Transverse colon (tissue), 4 donors: ENCODE measurements around the gene KIF5A. TPM values are rescaled to one million over a fixed set of nuclear protein-coding genes. Genes with fewer than 3 reads are reported as not detected.

Source experiments
- DNase-seq: peaks from one replicate; pipeline ENCODE4 v3.0.0-alpha.2; 2019
- H3K27ac ChIP-seq, 4 donors: fragments of 200-600 bp; sonication (generic); 2 replicates each; pipeline ENCODE4 v1.5.1; 2016 to 2018; ENCODE audit warnings: inconsistent platforms in 4 of 4
- H3K27me3 ChIP-seq: fragments of 200-600 bp; sonication (generic); 2 replicates; pipeline ENCODE4 v1.5.1; 2017; ENCODE audit warnings: inconsistent platforms
- H3K36me3 ChIP-seq, 4 donors: fragments of 200-600 bp; sonication (generic); 2 replicates each; pipeline ENCODE4 v1.5.1; 2017 to 2019; ENCODE audit warnings: inconsistent platforms in 4 of 4
- H3K4me1 ChIP-seq, 4 donors: fragments of 200-600 bp; sonication (generic); 2 replicates each; pipeline ENCODE4 v1.5.1; 2017 to 2020; ENCODE audit warnings: inconsistent platforms in 4 of 4
- H3K4me3 ChIP-seq, 4 donors: fragments of 200-600 bp; sonication (generic); 1 replicate in 1 of 4; 2 replicates in 3 of 4; pipeline versions ENCODE4 v1.5.1 to v1.6.1; 2017 to 2019; ENCODE audit warnings: inconsistent platforms in 4 of 4
- H3K9me3 ChIP-seq, 2 donors: fragments of 200-600 bp; sonication (generic); 2 replicates each; pipeline ENCODE4 v1.5.1; 2017 to 2019; ENCODE audit warnings: inconsistent platforms in 2 of 2
- CTCF ChIP-seq, 5 experiments: fragments of 200-600 bp in 3 of 5; fragments of 450-650 bp in 2 of 5; sonication (generic) in 3 of 5; IDR thresholded peaks; 1 replicate in 2 of 5; 2 replicates in 3 of 5; pipeline ENCODE4 v1.5.1; 2016 to 2017; ENCODE audit warnings: antibody characterized with exemption in 5 of 5, inconsistent platforms in 3 of 5, mild to moderate bottlenecking in 2 of 5, moderate library complexity in 1 of 5
- EP300 ChIP-seq: sonication (generic); formaldehyde crosslinking; IDR thresholded peaks from one replicate; pipeline ENCODE4 v1.6.1; 2017; ENCODE audit warnings: antibody characterized with exemption, low read depth
- POLR2A ChIP-seq: fragments of 450-650 bp; IDR thresholded peaks from one replicate; pipeline ENCODE4 v1.6.1; 2016; ENCODE audit warnings: antibody characterized with exemption, mild to moderate bottlenecking, moderate library complexity
- POLR2AphosphoS5 ChIP-seq, 3 donors: sonication (generic); formaldehyde crosslinking; IDR thresholded peaks; one replicate each; pipeline ENCODE4 v1.6.1; 2016; ENCODE audit warnings: antibody characterized with exemption in 3 of 3
- WGBS, 2 donors: methylation state at CpG; one replicate each; pipeline ENCODE4 v1.1.5; 2018; ENCODE audit warnings: low coverage in 1 of 2; 5-methylcytosine and 5-hydroxymethylcytosine counted together
- in situ Hi-C, 4 donors: fragments of 200-750 bp; cut with MboI; loops; one replicate each; pipeline versions ENCODE4 v1.15.0 to v1.15.1; 2017; ENCODE audit warnings: low sequenced_read_pairs in 3 of 4, low pct_ligation_motif_present in 1 of 4, low pct_unique_long_range_greater_than_20kb in 1 of 4
- intact Hi-C: fragments of 100-400 bp; cut with DNase I; formaldehyde crosslinking; loops from one replicate; pipeline ENCODE4 v1.15.1; 2023; ENCODE audit warnings: low total_unique reads
- total RNA-seq, 4 donors: library from RNA; depleted of rRNA; stranded (reverse); fragments of >200 nt; gene quantifications; one replicate each; pipeline ENCODE4 v1.1.0, GENCODE V29; 2016

KIF5A gene
- total RNA-seq, 4 donors from 2014 or later = 1.3 to 6.2 (median 1.6) TPM

- intact Hi-C loops (no loop called here), in situ Hi-C loops (no loop called here)
- WGBS, 2 donors = 59 to 71% methylated on average over 3 to 6 of the region's 6 CpGs
- peak; percentile 38 for DNase-seq
- no peaks in the 10 kb centered on the region for H3K27me3 ChIP-seq
- peaks cover under 1 to 19% (median 10%) of the 10 kb centered on the region in 4 donors for H3K4me1 ChIP-seq
- H3K4me3 ChIP-seq = no peak overlapping the region
- TF ChIP-seq EP300 = no peak
- no peak for TF ChIP-seq CTCF (IDR thresholded peaks at IDR 0.05)
- no peak for TF ChIP-seq POLR2A
- no peak for TF ChIP-seq POLR2AphosphoS5 (IDR thresholded peaks at IDR 0.05)
- H3K36me3 ChIP-seq = peaks cover 0 to 37% (median 16%) of the 10 kb centered on the region in 4 donors
- H3K9me3 ChIP-seq = no peaks in the 10 kb centered on the region
- peak overlapping the region; percentile 39 to 57 (median 50) for H3K27ac ChIP-seq
These were observed 13.9 kb upstream of the KIF5A start for GRCh38 chr12:57535764-57536596.

- TF ChIP-seq POLR2A (no peak), CTCF (IDR thresholded peaks at IDR 0.05) (no peak), EP300 (no peak), POLR2AphosphoS5 (IDR thresholded peaks at IDR 0.05) (no peak)
- Histone ChIP-seq H3K27ac (peak overlapping the region in 3 of 4 donors; percentile 14 to 57 (median 28)), H3K4me3 (no peak overlapping the region), H3K9me3 (no peaks in the 10 kb centered on the region), H3K27me3 (no peaks in the 10 kb centered on the region), H3K4me1 (peaks cover 5 to 25% (median 14%) of the 10 kb centered on the region in 4 donors), H3K36me3 (peaks cover 0 to 31% (median 13%) of the 10 kb centered on the region in 4 donors)
- WGBS, 2 donors = 95% methylated on average over 1 of the region's 1 CpG; no CpG with 5 or more reads in 1 of the 2 donors
- DNase-seq = no peak
- intact Hi-C loops = no loop called here
- in situ Hi-C loops = no loop called here
These were observed 13.3 kb upstream of the KIF5A start for GRCh38 chr12:57536597-57536942.

GRCh38 chr12:57539134-57539768 is 10.6 kb upstream of the KIF5A start:
- intact Hi-C loops = no loop called here

GRCh38 chr12:57541001-57541400 is 8.8 kb upstream of the KIF5A start:
- Histone ChIP-seq H3K9me3 (no peaks in the 10 kb centered on the region), H3K27me3 (no peaks in the 10 kb centered on the region), H3K4me1 (peaks cover 10 to 50% (median 30%) of the 10 kb centered on the region in 4 donors), H3K4me3 (no peak overlapping the region), H3K36me3 (no peaks in the 10 kb centered on the region), H3K27ac (peak overlapping the region; percentile 60 to 69 (median 62))
- intact Hi-C loops (no loop called here), in situ Hi-C loops (no loop called here)
- WGBS, 2 donors = 29 to 35% methylated on average over 2 of the region's 2 CpGs
- TF ChIP-seq EP300 = no peak
- no peak for TF ChIP-seq POLR2AphosphoS5 (IDR thresholded peaks at IDR 0.05)
- TF ChIP-seq POLR2A = no peak
- no peak for TF ChIP-seq CTCF (IDR thresholded peaks at IDR 0.05)
- no peak for DNase-seq

More at GRCh38 chr12:57539134-57539768, 10.6 kb upstream of the KIF5A start:
- in situ Hi-C loops = no loop called here
- Histone ChIP-seq H3K4me1 (peaks cover 5 to 42% (median 22%) of the 10 kb centered on the region in 4 donors), H3K4me3 (no peak overlapping the region), H3K27me3 (no peaks in the 10 kb centered on the region), H3K36me3 (peaks cover 0 to 7% (median 3%) of the 10 kb centered on the region in 4 donors), H3K27ac (no peak overlapping the region), H3K9me3 (no peaks in the 10 kb centered on the region)
- TF ChIP-seq POLR2A = no peak
- DNase-seq = no peak
- 20 to 83% methylated on average over 1 to 5 of the region's 5 CpGs for whole genome bisulfite sequencing, 2 donors
